A673 (cell line): ENCODE data around the gene GAB2.
"Not testable (repeated sequence)": the region's sequence is repeated elsewhere in the genome, so short reads cannot be mapped to it uniquely, and the experiment has no call there.

Experiments
- CTCF ChIP-seq: fragments of 300-800, 200-600 bp; sonication (generic); conservative IDR thresholded peaks from 2 replicates; pipeline ENCODE4 v1.5.1; 2017; ENCODE audit warnings: low read depth, mild to moderate bottlenecking, antibody characterized with exemption, low read length, moderate library complexity, mixed read lengths
- EZH2 ChIP-seq: fragments of 200-600 bp; sonication (generic); IDR thresholded peaks from 2 replicates; pipeline ENCODE4 v1.6.1; 2017; ENCODE audit warnings: borderline replicate concordance, low read depth, mild to moderate bottlenecking, mixed read lengths, antibody characterized with exemption, low read length; ENCODE audit not compliant: poor library complexity, severe bottlenecking

- not testable (repeated sequence) for TF ChIP-seq EZH2, CTCF
Observed at GRCh38 chr11:78355742-78356141, 61.9 kb downstream of the GAB2 start.
